Activated naive CD8-positive, alpha-beta T cell treated with anti-CD3 and anti-CD28 coated beads for 36 hours (primary cell): Measurements from ENCODE around the gene CTSA. TPM values are rescaled to one million over a fixed set of nuclear protein-coding genes. Genes with fewer than 3 reads are reported as not detected.

Source experiments
- DNase-seq: peaks from one replicate; pipeline ENCODE4 v3.0.0; 2021
- H3K27ac Mint-ChIP-seq: one replicate; pipeline ENCODE4 v1.8.0; 2022; ENCODE audit warnings: mild to moderate bottlenecking, moderate library complexity, mixed read lengths
- H3K27me3 Mint-ChIP-seq: one replicate; pipeline ENCODE4 v1.8.0; 2022; ENCODE audit warnings: mild to moderate bottlenecking, mixed read lengths
- H3K36me3 Mint-ChIP-seq: one replicate; pipeline ENCODE4 v1.8.0; 2021; ENCODE audit warnings: mild to moderate bottlenecking, mixed read lengths
- H3K4me1 Mint-ChIP-seq: one replicate; pipeline ENCODE4 v1.8.0; 2021; ENCODE audit warnings: mixed read lengths
- H3K4me3 Mint-ChIP-seq: one replicate; pipeline ENCODE4 v1.8.0; 2022; ENCODE audit warnings: mild to moderate bottlenecking, moderate library complexity, mixed read lengths
- H3K9me3 Mint-ChIP-seq: one replicate; pipeline ENCODE4 v1.8.0; 2022; ENCODE audit warnings: mixed read lengths
- total RNA-seq, 2 experiments: library from RNA; stranded (reverse); gene quantifications; one replicate each; pipeline ENCODE4 v1.2.3, GENCODE V29; 2021

The CTSA gene
- total RNA-seq, 2 experiments from 2014 or later = 45.2 to 45.7 TPM

- H3K36me3 Mint-ChIP-seq = peaks cover 10% of the 10 kb centered on the region
- peak overlapping the region; percentile 99 for H3K27ac Mint-ChIP-seq
- DNase-seq = peak; percentile 65
- peak overlapping the region; percentile 96 for H3K4me3 Mint-ChIP-seq
- H3K27me3 Mint-ChIP-seq = no peaks in the 10 kb centered on the region
- peaks cover 21% of the 10 kb centered on the region for H3K4me1 Mint-ChIP-seq
- no peaks in the 10 kb centered on the region for H3K9me3 Mint-ChIP-seq
Observed at GRCh38 chr20:45933266-45934045, 42.3 kb downstream of the CTSA start.

- Mint-ChIP-seq H3K4me1 (peaks cover 23% of the 10 kb centered on the region), H3K27me3 (no peaks in the 10 kb centered on the region), H3K27ac (peak overlapping the region; percentile 99), H3K36me3 (peaks cover 12% of the 10 kb centered on the region), H3K9me3 (no peaks in the 10 kb centered on the region), H3K4me3 (peak overlapping the region; percentile 96)
- no peak for DNase-seq
Observed at GRCh38 chr20:45934046-45934585, 43.0 kb downstream of the CTSA start.

- DNase-seq = peak; percentile 97
- Mint-ChIP-seq H3K9me3 (no peaks in the 10 kb centered on the region), H3K4me3 (peak within 1 kb of the TSS; percentile 96), H3K36me3 (peaks cover 15% of the 10 kb centered on the region), H3K27me3 (no peaks in the 10 kb centered on the region), H3K4me1 (peaks cover 23% of the 10 kb centered on the region), H3K27ac (peak within 1 kb of the TSS; percentile 99)
Observed at GRCh38 chr20:45934586-45935415, 43.7 kb downstream of the CTSA start, which contains the start of gene PCIF1. Gene PCIF1 (plus strand): TSS chr20:45934683. CDS start chr20:45939000, 4,317 bp downstream.

- H3K4me3 Mint-ChIP-seq = peak overlapping the region; percentile 89
- H3K4me1 Mint-ChIP-seq = peaks cover 23% of the 10 kb centered on the region
- no peaks in the 10 kb centered on the region for H3K9me3 Mint-ChIP-seq
- DNase-seq = no peak
- H3K36me3 Mint-ChIP-seq = peaks cover 15% of the 10 kb centered on the region
- no peaks in the 10 kb centered on the region for H3K27me3 Mint-ChIP-seq
- H3K27ac Mint-ChIP-seq = peak overlapping the region; percentile 91
Observed at GRCh38 chr20:45935416-45936046, 44.4 kb downstream of the CTSA start.

- H3K27ac Mint-ChIP-seq = peak overlapping the region; percentile 74
- H3K4me3 Mint-ChIP-seq = no peak overlapping the region
- peaks cover 15% of the 10 kb centered on the region for H3K36me3 Mint-ChIP-seq
- H3K27me3 Mint-ChIP-seq = no peaks in the 10 kb centered on the region
- no peak for DNase-seq
- no peaks in the 10 kb centered on the region for H3K9me3 Mint-ChIP-seq
- H3K4me1 Mint-ChIP-seq = peaks cover 23% of the 10 kb centered on the region
Observed at GRCh38 chr20:45937765-45938164, 46.6 kb downstream of the CTSA start.

GRCh38 chr20:45938727-45939438 lies 47.7 kb downstream of the CTSA start:
- Mint-ChIP-seq H3K4me1 (peaks cover 18% of the 10 kb centered on the region), H3K27me3 (no peaks in the 10 kb centered on the region), H3K36me3 (peaks cover 15% of the 10 kb centered on the region), H3K27ac (peak overlapping the region; percentile 74), H3K9me3 (no peaks in the 10 kb centered on the region), H3K4me3 (no peak overlapping the region)
- no peak for DNase-seq

GRCh38 chr20:45940053-45940452 lies 48.9 kb downstream of the CTSA start:
- no peak overlapping the region for H3K4me3 Mint-ChIP-seq
- H3K27ac Mint-ChIP-seq = peak overlapping the region; percentile 46
- peaks cover 13% of the 10 kb centered on the region for H3K36me3 Mint-ChIP-seq
- peaks cover 21% of the 10 kb centered on the region for H3K4me1 Mint-ChIP-seq
- H3K9me3 Mint-ChIP-seq = no peaks in the 10 kb centered on the region
- DNase-seq = no peak
- no peaks in the 10 kb centered on the region for H3K27me3 Mint-ChIP-seq

GRCh38 chr20:45940469-45940868 lies 49.3 kb downstream of the CTSA start:
- H3K4me3 Mint-ChIP-seq = no peak overlapping the region
- H3K27ac Mint-ChIP-seq = no peak overlapping the region
- H3K9me3 Mint-ChIP-seq = no peaks in the 10 kb centered on the region
- DNase-seq = no peak
- peaks cover 21% of the 10 kb centered on the region for H3K4me1 Mint-ChIP-seq
- no peaks in the 10 kb centered on the region for H3K27me3 Mint-ChIP-seq
- peaks cover 11% of the 10 kb centered on the region for H3K36me3 Mint-ChIP-seq

GRCh38 chr20:45943613-45944012 lies 52.5 kb downstream of the CTSA start:
- Mint-ChIP-seq H3K36me3 (peaks cover 3% of the 10 kb centered on the region), H3K4me3 (no peak overlapping the region), H3K27ac (peak overlapping the region; percentile 46), H3K4me1 (peaks cover 5% of the 10 kb centered on the region), H3K9me3 (no peaks in the 10 kb centered on the region), H3K27me3 (no peaks in the 10 kb centered on the region)
- DNase-seq = no peak

GRCh38 chr20:45944151-45944964 lies 53.2 kb downstream of the CTSA start:
- no peaks in the 10 kb centered on the region for H3K9me3 Mint-ChIP-seq
- no peak overlapping the region for H3K4me3 Mint-ChIP-seq
- H3K27ac Mint-ChIP-seq = peak overlapping the region; percentile 46
- peaks cover 5% of the 10 kb centered on the region for H3K36me3 Mint-ChIP-seq
- no peak for DNase-seq
- H3K4me1 Mint-ChIP-seq = peaks cover 3% of the 10 kb centered on the region
- no peaks in the 10 kb centered on the region for H3K27me3 Mint-ChIP-seq

- Mint-ChIP-seq H3K4me3 (no peak overlapping the region), H3K27ac (peak overlapping the region; percentile 12), H3K4me1 (peaks cover 3% of the 10 kb centered on the region), H3K36me3 (peaks cover 6% of the 10 kb centered on the region), H3K27me3 (no peaks in the 10 kb centered on the region), H3K9me3 (no peaks in the 10 kb centered on the region)
- DNase-seq = no peak
Observed at GRCh38 chr20:45944965-45945677, 54.0 kb downstream of the CTSA start.

- H3K27ac Mint-ChIP-seq = peak overlapping the region; percentile 12
- no peak for DNase-seq
- peaks cover 6% of the 10 kb centered on the region for H3K36me3 Mint-ChIP-seq
- H3K27me3 Mint-ChIP-seq = no peaks in the 10 kb centered on the region
- H3K4me3 Mint-ChIP-seq = no peak overlapping the region
- no peaks in the 10 kb centered on the region for H3K9me3 Mint-ChIP-seq
- peaks cover 3% of the 10 kb centered on the region for H3K4me1 Mint-ChIP-seq
Observed at GRCh38 chr20:45945678-45946148, 54.6 kb downstream of the CTSA start.
